Kidney epithelial cell (primary cell): ENCODE data around the gene GET4. TPM values are rescaled to one million over a fixed set of nuclear protein-coding genes. Genes with fewer than 3 reads are reported as not detected.

ENCODE experiments used
- DNase-seq: peaks from one replicate; pipeline ENCODE4 v3.0.0-alpha.2; 2010; ENCODE audit warnings: low read depth
- H3K27me3 ChIP-seq: 2 replicates; pipeline ENCODE4 v1.6.0; 2011; ENCODE audit warnings: low read length; ENCODE audit not compliant: control insufficient read depth, insufficient read depth
- H3K36me3 ChIP-seq: 2 replicates; pipeline ENCODE4 v1.5.1; 2011; ENCODE audit warnings: low read length; ENCODE audit not compliant: control insufficient read depth, insufficient read depth
- H3K4me3 ChIP-seq: 2 replicates; pipeline ENCODE4 v1.5.1; 2011; ENCODE audit warnings: low read depth, mild to moderate bottlenecking, control low read depth, low read length
- total RNA-seq: library from RNA; depleted of rRNA; stranded (reverse); fragments of >200 nt; gene quantifications from 2 replicates; pipeline ENCODE4 v1.2.3, GENCODE V29; 2015
- TF ChIP-seq, protein P1 (sequence below): IDR thresholded peaks from 2 replicates; pipeline ENCODE4 v1.5.1; 2011; ENCODE audit warnings: mild to moderate bottlenecking, moderate library complexity, low read length, control low read depth, inconsistent platforms; ENCODE audit not compliant: insufficient read depth, poor library complexity, severe bottlenecking

GET4 gene
- total RNA-seq, 1 donor from 2014 or later = 63.1 TPM

DNA sequence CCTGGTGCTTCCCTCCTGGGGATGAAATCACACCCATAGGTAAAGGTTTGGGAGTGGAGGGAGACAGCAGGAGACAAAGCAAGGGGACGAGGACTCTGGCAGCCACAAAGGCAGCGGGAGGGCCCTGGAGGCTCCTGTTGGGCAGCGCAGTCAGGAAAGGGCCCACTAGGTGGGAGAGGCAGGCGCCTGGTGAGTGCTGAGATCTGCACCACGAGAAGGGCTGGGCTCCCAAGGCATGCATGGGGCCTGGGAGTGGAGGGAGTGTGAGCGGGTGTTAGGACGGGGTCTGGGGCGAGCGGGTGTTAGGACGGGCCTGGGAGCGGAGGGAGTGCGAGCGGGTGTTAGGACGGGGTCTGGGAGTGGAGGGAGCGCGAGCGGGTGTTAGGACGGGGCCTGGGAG lies 13.0 kb downstream of the GET4 start:
- H3K36me3 ChIP-seq = peaks cover 4% of the 10 kb centered on the region
- no peaks in the 10 kb centered on the region for H3K27me3 ChIP-seq
- H3K4me3 ChIP-seq = no peak overlapping the region
- TF ChIP-seq, protein P1, sequence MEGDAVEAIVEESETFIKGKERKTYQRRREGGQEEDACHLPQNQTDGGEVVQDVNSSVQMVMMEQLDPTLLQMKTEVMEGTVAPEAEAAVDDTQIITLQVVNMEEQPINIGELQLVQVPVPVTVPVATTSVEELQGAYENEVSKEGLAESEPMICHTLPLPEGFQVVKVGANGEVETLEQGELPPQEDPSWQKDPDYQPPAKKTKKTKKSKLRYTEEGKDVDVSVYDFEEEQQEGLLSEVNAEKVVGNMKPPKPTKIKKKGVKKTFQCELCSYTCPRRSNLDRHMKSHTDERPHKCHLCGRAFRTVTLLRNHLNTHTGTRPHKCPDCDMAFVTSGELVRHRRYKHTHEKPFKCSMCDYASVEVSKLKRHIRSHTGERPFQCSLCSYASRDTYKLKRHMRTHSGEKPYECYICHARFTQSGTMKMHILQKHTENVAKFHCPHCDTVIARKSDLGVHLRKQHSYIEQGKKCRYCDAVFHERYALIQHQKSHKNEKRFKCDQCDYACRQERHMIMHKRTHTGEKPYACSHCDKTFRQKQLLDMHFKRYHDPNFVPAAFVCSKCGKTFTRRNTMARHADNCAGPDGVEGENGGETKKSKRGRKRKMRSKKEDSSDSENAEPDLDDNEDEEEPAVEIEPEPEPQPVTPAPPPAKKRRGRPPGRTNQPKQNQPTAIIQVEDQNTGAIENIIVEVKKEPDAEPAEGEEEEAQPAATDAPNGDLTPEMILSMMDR = no peak
- DNase-seq = no peak

GRCh38 chr7:890868-891267 lies 14.5 kb downstream of the GET4 start:
- TF ChIP-seq, protein P1 = no peak
- no peak for DNase-seq
- H3K27me3 ChIP-seq = no peaks in the 10 kb centered on the region
- H3K36me3 ChIP-seq = peaks cover 4% of the 10 kb centered on the region
- no peak overlapping the region for H3K4me3 ChIP-seq

- Histone ChIP-seq H3K4me3 (no peak overlapping the region), H3K36me3 (peaks cover 4% of the 10 kb centered on the region), H3K27me3 (no peaks in the 10 kb centered on the region)
- DNase-seq = no peak
- TF ChIP-seq, protein P1 = no peak
Observed at GRCh38 chr7:891291-891690, 14.9 kb downstream of the GET4 start.

DNA sequence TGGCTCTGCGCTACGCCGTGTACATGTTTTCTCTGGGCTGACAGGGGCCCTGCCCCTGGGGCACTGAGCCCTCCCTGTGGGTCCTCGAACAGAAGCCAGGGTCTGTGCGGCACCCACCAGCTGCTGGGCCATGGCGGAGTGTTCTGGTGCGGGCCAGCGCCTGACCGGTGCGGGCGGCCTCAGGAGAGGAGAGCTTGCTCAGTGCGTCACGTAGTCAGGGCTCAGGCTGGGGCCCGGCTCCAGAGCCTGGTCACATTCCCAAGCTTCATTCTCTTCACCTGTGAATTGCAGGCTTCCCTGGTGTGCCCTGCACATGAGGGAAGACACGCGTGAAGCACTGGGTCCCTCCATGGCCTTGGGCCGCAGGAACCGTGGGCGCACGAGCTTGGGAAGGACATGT lies 15.5 kb downstream of the GET4 start:
- Histone ChIP-seq H3K4me3 (no peak overlapping the region), H3K27me3 (no peaks in the 10 kb centered on the region), H3K36me3 (peaks cover 4% of the 10 kb centered on the region)
- DNase-seq = no peak
- TF ChIP-seq, protein P1 = no peak

DNA sequence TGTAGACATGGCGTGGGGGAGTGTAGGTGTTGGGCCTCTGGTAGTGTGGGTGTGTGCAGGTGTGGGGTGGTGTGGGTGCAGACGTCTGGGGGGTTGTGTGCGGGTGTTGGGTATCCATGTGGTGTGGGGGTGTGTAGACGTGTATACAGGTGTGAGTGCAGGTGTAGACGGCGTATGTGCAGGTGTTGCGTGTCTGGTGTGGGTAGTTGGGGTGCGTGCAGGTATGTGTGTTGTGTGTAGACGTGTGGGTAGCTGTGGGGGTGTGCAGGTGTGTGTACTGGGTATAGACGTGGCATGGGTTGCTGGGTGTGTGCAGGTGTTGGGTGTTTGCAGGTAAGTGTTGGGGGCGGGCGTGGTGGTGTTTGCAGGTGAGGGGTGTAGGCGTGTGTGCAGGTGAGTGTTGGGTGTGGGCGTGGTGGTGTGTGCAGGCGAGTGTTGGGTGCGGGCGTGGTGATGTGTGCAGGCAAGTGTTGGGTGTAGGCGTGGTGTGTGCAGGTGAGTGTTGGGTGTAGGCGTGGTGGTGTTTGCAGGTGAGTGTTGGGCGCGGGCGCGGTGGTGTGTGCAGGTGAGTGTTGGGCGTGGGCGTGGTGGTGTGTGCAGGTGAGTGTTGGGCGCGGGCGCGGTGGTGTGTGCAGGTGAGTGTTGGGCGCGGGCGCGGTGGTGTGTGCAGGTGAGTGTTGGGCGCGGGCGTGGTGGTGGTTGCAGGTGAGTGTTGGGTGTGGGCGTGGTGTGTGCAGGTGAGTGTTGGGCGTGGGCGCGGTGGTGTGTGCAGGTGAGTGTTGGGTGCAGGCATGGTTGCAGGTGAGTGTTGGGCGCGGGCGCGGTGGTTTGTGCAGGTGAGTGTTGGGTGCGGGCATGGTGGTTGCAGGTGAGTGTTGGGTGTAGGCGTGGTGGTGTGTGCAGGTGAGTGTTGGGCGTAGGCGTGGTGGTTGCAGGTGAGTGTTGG lies 16.6 kb downstream of the GET4 start:
- no peak overlapping the region for H3K4me3 ChIP-seq
- no peaks in the 10 kb centered on the region for H3K27me3 ChIP-seq
- no peak for DNase-seq
- H3K36me3 ChIP-seq = peaks cover 1% of the 10 kb centered on the region
- TF ChIP-seq, protein P1 = no peak
